Mesendoderm (in vitro differentiated cells): ENCODE data around the gene HEG1.

ENCODE experiments used
- DNase-seq: peaks from one replicate; pipeline ENCODE4 v3.0.0; 2013
- H2AK5ac ChIP-seq: 2 replicates; pipeline ENCODE4 v1.6.1; 2013; ENCODE audit warnings: low read length, inconsistent platforms
- H2BK120ac ChIP-seq: 2 replicates; pipeline ENCODE4 v1.6.1; 2013; ENCODE audit warnings: low read depth, mild to moderate bottlenecking, low read length, moderate library complexity, mixed read lengths
- H2BK15ac ChIP-seq: replicated peaks from 2 replicates; pipeline ENCODE4 v1.6.1; 2013; ENCODE audit warnings: low read depth, mild to moderate bottlenecking, moderate library complexity
- H2BK5ac ChIP-seq: 2 replicates; pipeline ENCODE4 v1.6.1; 2013; ENCODE audit warnings: low read length, inconsistent platforms
- H3K18ac ChIP-seq: 2 replicates; pipeline ENCODE4 v1.6.1; 2013; ENCODE audit warnings: mild to moderate bottlenecking, low read length, mixed read lengths
- H3K23ac ChIP-seq: one replicate; pipeline ENCODE4 v1.6.1; 2013; ENCODE audit warnings: low read length
- H3K27ac ChIP-seq: 2 replicates; pipeline ENCODE4 v1.5.1; 2013; ENCODE audit warnings: low read depth, mild to moderate bottlenecking, inconsistent platforms, low read length, moderate library complexity
- H3K27me3 ChIP-seq: 2 replicates; pipeline ENCODE4 v1.6.1; 2013; ENCODE audit warnings: low read length, control low read depth, mild to moderate bottlenecking, inconsistent platforms; ENCODE audit not compliant: insufficient read depth, poor library complexity
- H3K36me3 ChIP-seq: 2 replicates; pipeline ENCODE4 v1.6.1; 2013; ENCODE audit warnings: low read length, inconsistent platforms; ENCODE audit not compliant: control insufficient read depth, insufficient read depth
- H3K4ac ChIP-seq: one replicate; pipeline ENCODE4 v1.6.1; 2013; ENCODE audit warnings: low read depth, mild to moderate bottlenecking, low read length, moderate library complexity
- H3K4me1 ChIP-seq: 2 replicates; pipeline ENCODE4 v1.6.1; 2013; ENCODE audit warnings: low read depth, low read length, inconsistent platforms; ENCODE audit not compliant: control insufficient read depth
- H3K4me2 ChIP-seq: 2 replicates; pipeline ENCODE4 v1.6.1; 2013; ENCODE audit warnings: low read length
- H3K4me3 ChIP-seq: 2 replicates; pipeline ENCODE4 v1.5.1; 2013; ENCODE audit warnings: mild to moderate bottlenecking, low read length
- H3K56ac ChIP-seq: one replicate; pipeline ENCODE4 v1.6.1; 2013; ENCODE audit warnings: low read length
- H3K79me1 ChIP-seq: 2 replicates; pipeline ENCODE4 v1.6.1; 2013; ENCODE audit warnings: low read length, inconsistent platforms
- H3K79me2 ChIP-seq: 2 replicates; pipeline ENCODE4 v1.6.1; 2013; ENCODE audit warnings: mild to moderate bottlenecking, low read length; ENCODE audit not compliant: control insufficient read depth, insufficient read depth
- H3K9ac ChIP-seq: 2 replicates; pipeline ENCODE4 v1.6.1; 2013; ENCODE audit warnings: low read length, inconsistent platforms
- H4K5ac ChIP-seq: one replicate; pipeline ENCODE4 v1.6.1; 2013; ENCODE audit warnings: low read length
- H4K8ac ChIP-seq: one replicate; pipeline ENCODE4 v1.6.1; 2013; ENCODE audit warnings: low read depth, mild to moderate bottlenecking, control low read depth, low read length, moderate library complexity
- WGBS: extraction: QIAGEN DNeasy Blood & Tissue Kit; methylation state at CpG from one replicate; pipeline ENCODE4 v1.1.7; 2013; ENCODE audit warnings: low lambda C conversion rate, missing lambda C conversion rate; ENCODE audit not compliant: insufficient coverage; ENCODE audit errors: extremely low coverage; 5-methylcytosine and 5-hydroxymethylcytosine counted together

Gene HEG1

DNA sequence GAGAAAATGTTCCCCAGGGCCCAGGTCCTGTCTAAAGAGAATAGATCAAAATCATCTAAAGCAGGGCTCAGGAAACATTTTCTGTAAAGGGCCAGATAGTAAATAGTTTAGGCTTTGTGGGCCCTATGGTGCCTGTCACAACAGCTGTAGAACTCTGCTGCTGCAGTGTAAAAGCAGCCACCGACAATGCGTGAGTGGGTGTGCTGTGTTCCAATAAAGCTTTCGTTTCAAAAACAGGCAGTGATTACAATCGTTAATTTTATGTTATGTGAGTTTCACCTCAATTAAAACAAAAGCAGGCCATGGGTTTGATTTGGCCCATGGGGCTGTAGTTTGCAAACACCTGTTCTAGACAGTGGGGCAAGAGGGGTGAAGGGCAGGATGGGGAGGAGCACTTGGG is 12.5 kb upstream of the HEG1 start:
- Histone ChIP-seq H3K27ac (no peak overlapping the region), H3K4me2 (no peak overlapping the region), H3K23ac (no peak overlapping the region), H2AK5ac (no peak overlapping the region), H2BK5ac (no peak overlapping the region), H2BK15ac (no peak overlapping the region), H3K9ac (no peak overlapping the region), H3K27me3 (no peaks in the 10 kb centered on the region), H4K8ac (no peak overlapping the region), H3K4me1 (peaks cover 8% of the 10 kb centered on the region), H4K5ac (no peak overlapping the region), H3K79me2 (no peaks in the 10 kb centered on the region), H2BK120ac (peak overlapping the region; percentile 8), H3K18ac (no peak overlapping the region), H3K36me3 (no peaks in the 10 kb centered on the region), H3K56ac (no peak overlapping the region), H3K4me3 (no peak overlapping the region), H3K4ac (no peak overlapping the region), H3K79me1 (no peaks in the 10 kb centered on the region)
- DNase-seq: no peak
- no CpG with 5 or more reads among the region's 4 CpGs for WGBS

DNA sequence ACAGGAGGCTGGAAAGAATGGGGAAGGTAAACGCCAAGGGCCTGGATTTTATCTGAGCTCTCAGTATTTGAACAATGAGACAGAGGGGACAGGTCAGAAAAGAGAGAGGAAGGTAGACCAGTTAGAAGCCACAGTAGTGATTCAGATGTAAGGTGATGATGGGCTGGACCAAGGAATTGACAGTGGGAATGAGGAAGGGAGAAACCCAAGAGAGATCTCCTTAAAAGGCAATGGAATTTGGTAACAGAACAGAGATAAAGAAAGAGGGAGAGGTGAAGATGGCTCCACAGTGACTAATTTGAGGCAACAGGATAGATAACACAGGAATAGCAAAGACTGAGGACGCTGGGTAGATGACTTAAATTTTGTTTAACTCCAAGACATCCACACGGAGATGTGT is 11.4 kb upstream of the HEG1 start:
- Histone ChIP-seq H3K79me1 (no peaks in the 10 kb centered on the region), H4K8ac (no peak overlapping the region), H3K27me3 (no peaks in the 10 kb centered on the region)

DNA sequence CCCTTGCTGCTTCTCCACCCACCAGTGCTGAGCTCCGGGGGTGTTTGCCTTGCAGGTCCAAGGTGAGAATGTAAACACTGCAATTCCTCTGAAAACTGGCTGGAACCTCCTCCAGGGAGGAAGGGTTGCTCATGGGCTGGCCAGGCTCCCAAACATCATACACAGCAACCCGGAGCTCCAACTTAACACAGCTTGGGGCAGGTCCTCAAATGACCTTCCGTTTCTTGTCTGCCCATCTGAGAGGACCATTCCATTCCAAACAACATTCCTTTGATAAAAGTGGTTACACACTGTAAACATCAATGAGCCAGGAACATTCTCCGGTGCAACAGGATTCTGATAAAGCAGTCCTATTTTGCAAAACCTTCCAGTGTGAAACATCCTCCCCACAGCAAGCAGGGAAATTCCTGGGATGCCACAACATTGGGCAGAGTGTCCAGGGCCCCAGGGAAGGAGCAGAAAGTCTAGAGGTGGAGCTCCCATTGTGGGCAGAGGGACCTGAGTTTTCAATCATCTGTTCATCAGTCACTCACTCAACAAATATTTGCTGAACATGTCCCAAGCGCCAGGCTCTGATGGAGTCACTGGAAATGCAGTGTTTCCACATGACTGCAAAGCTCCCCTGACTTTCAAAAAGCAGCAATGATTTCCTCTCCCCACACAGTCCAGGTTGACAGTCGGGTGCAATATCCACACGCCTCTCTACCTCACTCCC is 7.3 kb upstream of the HEG1 start:
- Histone ChIP-seq H3K79me1 (no peaks in the 10 kb centered on the region), H3K79me2 (no peaks in the 10 kb centered on the region), H3K4me1 (peaks cover 19% of the 10 kb centered on the region), H3K4me2 (no peak overlapping the region), H3K4me3 (no peak overlapping the region), H2AK5ac (no peak overlapping the region), H4K5ac (no peak overlapping the region), H3K27me3 (no peaks in the 10 kb centered on the region), H2BK5ac (peak overlapping the region; percentile 7), H3K56ac (peak overlapping the region; percentile 27), H3K36me3 (no peaks in the 10 kb centered on the region), H2BK120ac (no peak overlapping the region), H3K23ac (no peak overlapping the region), H2BK15ac (no peak overlapping the region), H3K18ac (no peak overlapping the region), H4K8ac (no peak overlapping the region), H3K4ac (peak overlapping the region; percentile 6), H3K27ac (no peak overlapping the region), H3K9ac (no peak overlapping the region)
- peak; percentile 70 for DNase-seq
- no CpG with 5 or more reads among the region's 7 CpGs for WGBS

More for the DNA sequence above, 11.4 kb upstream of the HEG1 start:
- peak overlapping the region; percentile 19 for H3K23ac ChIP-seq
- H2AK5ac ChIP-seq: peak overlapping the region; percentile 73
- H2BK120ac ChIP-seq: no peak overlapping the region
- DNase-seq: peak; percentile 94
- H3K4ac ChIP-seq: peak overlapping the region; percentile 66
- no peak overlapping the region for H4K5ac ChIP-seq
- H3K4me1 ChIP-seq: peaks cover 10% of the 10 kb centered on the region
- H3K4me2 ChIP-seq: no peak overlapping the region
- no CpG with 5 or more reads among the region's 3 CpGs for WGBS
- no peaks in the 10 kb centered on the region for H3K36me3 ChIP-seq
- peak overlapping the region; percentile 81 for H3K18ac ChIP-seq
- H3K79me2 ChIP-seq: no peaks in the 10 kb centered on the region
- no peak overlapping the region for H2BK15ac ChIP-seq
- H2BK5ac ChIP-seq: peak overlapping the region; percentile 81
- peak overlapping the region; percentile 85 for H3K56ac ChIP-seq
- H3K4me3 ChIP-seq: no peak overlapping the region
- peak overlapping the region; percentile 69 for H3K27ac ChIP-seq
- H3K9ac ChIP-seq: no peak overlapping the region

DNA sequence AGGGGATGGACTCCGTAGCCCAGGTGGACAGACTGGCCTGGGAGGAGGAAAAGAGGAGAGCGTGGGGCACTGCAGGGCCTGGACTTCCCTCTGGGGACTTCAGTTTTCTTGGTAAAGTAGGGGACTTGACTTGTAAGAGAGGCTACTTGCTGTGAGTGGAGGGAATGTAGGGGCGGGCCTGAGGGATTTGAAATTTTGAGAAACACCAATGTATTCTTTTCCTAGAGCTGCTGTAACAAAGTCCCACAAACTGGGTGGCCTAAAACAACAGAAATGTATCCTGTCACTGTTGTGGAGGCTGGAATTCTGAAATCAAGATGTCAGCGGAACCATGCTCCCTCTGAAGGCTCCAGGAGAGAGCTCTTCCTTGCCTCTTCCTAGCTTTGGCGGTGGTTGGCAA is 5.8 kb upstream of the HEG1 start:
- H3K27me3 ChIP-seq: no peaks in the 10 kb centered on the region
- H3K23ac ChIP-seq: no peak overlapping the region
- H3K79me2 ChIP-seq: no peaks in the 10 kb centered on the region
- H2AK5ac ChIP-seq: no peak overlapping the region
- peak overlapping the region; percentile 17 for H2BK5ac ChIP-seq
- H3K27ac ChIP-seq: no peak overlapping the region
- no peak for DNase-seq
- no CpG with 5 or more reads among the region's 5 CpGs for WGBS
- no peak overlapping the region for H2BK15ac ChIP-seq
- H3K9ac ChIP-seq: no peak overlapping the region
- H3K56ac ChIP-seq: no peak overlapping the region
- H3K4ac ChIP-seq: peak overlapping the region; percentile 63
- no peak overlapping the region for H3K4me3 ChIP-seq
- H4K5ac ChIP-seq: no peak overlapping the region
- H3K79me1 ChIP-seq: no peaks in the 10 kb centered on the region
- H3K36me3 ChIP-seq: no peaks in the 10 kb centered on the region
- H3K4me1 ChIP-seq: peaks cover 13% of the 10 kb centered on the region
- no peak overlapping the region for H2BK120ac ChIP-seq
- no peak overlapping the region for H3K18ac ChIP-seq
- no peak overlapping the region for H4K8ac ChIP-seq
- no peak overlapping the region for H3K4me2 ChIP-seq

DNA sequence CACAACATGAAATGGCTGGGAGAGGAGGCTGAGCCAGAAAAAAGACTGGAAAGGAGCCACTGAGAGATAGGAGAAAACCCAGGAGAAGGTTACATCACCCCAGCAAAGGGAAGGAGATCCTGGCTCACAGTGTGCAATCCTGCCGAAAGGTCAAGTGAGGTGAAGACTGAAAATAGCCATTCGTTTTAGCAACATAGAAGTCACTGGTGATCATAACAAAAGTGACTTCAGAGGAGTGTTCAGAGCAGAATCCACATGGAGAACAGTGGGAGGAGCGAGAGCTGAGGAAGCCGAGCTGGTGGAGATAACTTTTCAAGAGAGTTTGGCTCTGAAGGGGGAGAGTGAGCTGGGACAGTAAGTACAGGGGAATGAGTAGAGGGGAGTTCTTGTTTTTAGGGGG is 5.4 kb upstream of the HEG1 start:
- Histone ChIP-seq H3K79me1 (no peaks in the 10 kb centered on the region), H2BK5ac (no peak overlapping the region), H2AK5ac (no peak overlapping the region), H3K27me3 (no peaks in the 10 kb centered on the region), H2BK120ac (no peak overlapping the region), H3K56ac (no peak overlapping the region), H3K9ac (no peak overlapping the region), H4K5ac (no peak overlapping the region), H3K4ac (no peak overlapping the region), H4K8ac (no peak overlapping the region), H2BK15ac (no peak overlapping the region), H3K4me1 (peaks cover 16% of the 10 kb centered on the region), H3K18ac (no peak overlapping the region), H3K23ac (no peak overlapping the region), H3K4me2 (no peak overlapping the region), H3K36me3 (no peaks in the 10 kb centered on the region), H3K79me2 (no peaks in the 10 kb centered on the region), H3K27ac (no peak overlapping the region), H3K4me3 (no peak overlapping the region)
- DNase-seq: no peak
- no CpG with 5 or more reads among the region's 4 CpGs for WGBS
